Measurements from ENCODE around the gene EYS. TPM values are rescaled to one million over a fixed set of nuclear protein-coding genes. Genes with fewer than 3 reads are reported as not detected.

EYS gene
- total and polyA plus RNA-seq, 4 donors = not detected

GRCh38 chr6:65221153-65221552, 485.9 kb downstream of the EYS start:
- no peak for ATAC-seq (ENCODE audit: low FRiP score)
- no peak overlapping the region for H3K4me3 ChIP-seq (ENCODE audit: low read length in 2 of 2)

GRCh38 chr6:65202738-65203137, 504.3 kb downstream of the EYS start:
- H3K27me3 ChIP-seq (ENCODE audit: control insufficient read depth in 1 of 2, insufficient read depth in 2 of 2, low read length in 1 of 2) = no peaks in the 10 kb centered on the region
- no peak for DNase-seq
- intact Hi-C loops (cut with DNase I) = no loop called here
- H3K36me3 ChIP-seq (ENCODE audit: control insufficient read depth in 1 of 2, insufficient read depth in 2 of 2, low read length in 1 of 2) = no peaks in the 10 kb centered on the region
- H3K4me3 ChIP-seq (ENCODE audit: low read length in 2 of 2) = no peak overlapping the region
- peaks cover 6% of the 10 kb centered on the region for H3K9me3 ChIP-seq (ENCODE audit: control insufficient read depth, low read length)
- H3K27ac ChIP-seq (ENCODE audit: low read depth in 1 of 2, low read length in 2 of 2) = no peak overlapping the region
- WGBS, 2 donors = 83 to 87% methylated on average over 2 of the region's 2 CpGs
- ATAC-seq (ENCODE audit: low FRiP score) = peak; percentile 36
- no peaks in the 10 kb centered on the region for H3K4me1 ChIP-seq (ENCODE audit: control insufficient read depth in 1 of 2, insufficient read depth in 2 of 2, low read length in 2 of 2)

More at GRCh38 chr6:65221153-65221552, 485.9 kb downstream of the EYS start:
- intact Hi-C loops (cut with DNase I) = no loop called here
- no peak for DNase-seq
- Histone ChIP-seq H3K27ac (ENCODE audit: low read depth in 1 of 2, low read length in 2 of 2) (no peak overlapping the region), H3K36me3 (ENCODE audit: control insufficient read depth in 1 of 2, insufficient read depth in 2 of 2, low read length in 1 of 2) (no peaks in the 10 kb centered on the region), H3K27me3 (ENCODE audit: control insufficient read depth in 1 of 2, insufficient read depth in 2 of 2, low read length in 1 of 2) (no peaks in the 10 kb centered on the region), H3K4me1 (ENCODE audit: control insufficient read depth in 1 of 2, insufficient read depth in 2 of 2, low read length in 2 of 2) (no peaks in the 10 kb centered on the region), H3K9me3 (ENCODE audit: control insufficient read depth, low read length) (peaks cover 4% of the 10 kb centered on the region)
- WGBS, 2 donors = 95 to 100% methylated on average over 1 of the region's 1 CpG

GRCh38 chr6:65199683-65200082, 507.3 kb downstream of the EYS start:
- no peak overlapping the region for H3K27ac ChIP-seq (ENCODE audit: low read depth in 1 of 2, low read length in 2 of 2)
- intact Hi-C loops (cut with DNase I) = no loop called here
- WGBS, 2 donors = 74 to 78% methylated on average over 3 of the region's 3 CpGs
- no peaks in the 10 kb centered on the region for H3K27me3 ChIP-seq (ENCODE audit: control insufficient read depth in 1 of 2, insufficient read depth in 2 of 2, low read length in 1 of 2)
- H3K4me3 ChIP-seq (ENCODE audit: low read length in 2 of 2) = no peak overlapping the region
- no peak for DNase-seq
- H3K4me1 ChIP-seq (ENCODE audit: control insufficient read depth in 1 of 2, insufficient read depth in 2 of 2, low read length in 2 of 2) = no peaks in the 10 kb centered on the region
- peaks cover 6% of the 10 kb centered on the region for H3K9me3 ChIP-seq (ENCODE audit: control insufficient read depth, low read length)
- no peaks in the 10 kb centered on the region for H3K36me3 ChIP-seq (ENCODE audit: control insufficient read depth in 1 of 2, insufficient read depth in 2 of 2, low read length in 1 of 2)
- no peak for ATAC-seq (ENCODE audit: low FRiP score)

GRCh38 chr6:65199121-65199520, 507.9 kb downstream of the EYS start:
- 0 to 11% methylated on average over 3 of the region's 3 CpGs for WGBS, 2 donors
- intact Hi-C loops (cut with DNase I) = no loop called here
- ATAC-seq (ENCODE audit: low FRiP score) = no peak

GRCh38 chr6:65191471-65191870, 515.6 kb downstream of the EYS start:
- intact Hi-C loops (cut with DNase I) = no loop called here
- Histone ChIP-seq H3K4me3 (ENCODE audit: low read length in 2 of 2) (no peak overlapping the region), H3K27me3 (ENCODE audit: control insufficient read depth in 1 of 2, insufficient read depth in 2 of 2, low read length in 1 of 2) (no peaks in the 10 kb centered on the region), H3K9me3 (ENCODE audit: control insufficient read depth, low read length) (no peaks in the 10 kb centered on the region), H3K4me1 (ENCODE audit: control insufficient read depth in 1 of 2, insufficient read depth in 2 of 2, low read length in 2 of 2) (no peaks in the 10 kb centered on the region), H3K36me3 (ENCODE audit: control insufficient read depth in 1 of 2, insufficient read depth in 2 of 2, low read length in 1 of 2) (no peaks in the 10 kb centered on the region), H3K27ac (ENCODE audit: low read depth in 1 of 2, low read length in 2 of 2) (no peak overlapping the region)
- no peak for ATAC-seq (ENCODE audit: low FRiP score)
- no peak for DNase-seq
- WGBS, 2 donors = 78 to 82% methylated on average over 2 of the region's 2 CpGs

More at GRCh38 chr6:65199121-65199520, 507.9 kb downstream of the EYS start:
- no peak for DNase-seq
- Histone ChIP-seq H3K27me3 (ENCODE audit: control insufficient read depth in 1 of 2, insufficient read depth in 2 of 2, low read length in 1 of 2) (no peaks in the 10 kb centered on the region), H3K36me3 (ENCODE audit: control insufficient read depth in 1 of 2, insufficient read depth in 2 of 2, low read length in 1 of 2) (no peaks in the 10 kb centered on the region), H3K4me1 (ENCODE audit: control insufficient read depth in 1 of 2, insufficient read depth in 2 of 2, low read length in 2 of 2) (no peaks in the 10 kb centered on the region), H3K4me3 (ENCODE audit: low read length in 2 of 2) (no peak overlapping the region), H3K27ac (ENCODE audit: low read depth in 1 of 2, low read length in 2 of 2) (no peak overlapping the region), H3K9me3 (ENCODE audit: control insufficient read depth, low read length) (peaks cover 6% of the 10 kb centered on the region)

- no peak for ATAC-seq (ENCODE audit: low FRiP score)
- Histone ChIP-seq H3K27me3 (ENCODE audit: control insufficient read depth in 1 of 2, insufficient read depth in 2 of 2, low read length in 1 of 2) (no peaks in the 10 kb centered on the region), H3K27ac (ENCODE audit: low read depth in 1 of 2, low read length in 2 of 2) (no peak overlapping the region), H3K4me3 (ENCODE audit: low read length in 2 of 2) (no peak overlapping the region), H3K9me3 (ENCODE audit: control insufficient read depth, low read length) (no peaks in the 10 kb centered on the region), H3K4me1 (ENCODE audit: control insufficient read depth in 1 of 2, insufficient read depth in 2 of 2, low read length in 2 of 2) (no peaks in the 10 kb centered on the region), H3K36me3 (ENCODE audit: control insufficient read depth in 1 of 2, insufficient read depth in 2 of 2, low read length in 1 of 2) (no peaks in the 10 kb centered on the region)
- 74 to 89% methylated on average over 5 of the region's 5 CpGs for WGBS, 2 donors
- DNase-seq = no peak
- intact Hi-C loops (cut with DNase I) = no loop called here
These were observed 517.7 kb downstream of the EYS start for GRCh38 chr6:65189236-65189881.

- intact Hi-C loops (cut with DNase I) = no loop called here
- Histone ChIP-seq H3K4me3 (ENCODE audit: low read length in 2 of 2) (no peak overlapping the region), H3K9me3 (ENCODE audit: control insufficient read depth, low read length) (no peaks in the 10 kb centered on the region), H3K27ac (ENCODE audit: low read depth in 1 of 2, low read length in 2 of 2) (no peak overlapping the region), H3K27me3 (ENCODE audit: control insufficient read depth in 1 of 2, insufficient read depth in 2 of 2, low read length in 1 of 2) (no peaks in the 10 kb centered on the region), H3K36me3 (ENCODE audit: control insufficient read depth in 1 of 2, insufficient read depth in 2 of 2, low read length in 1 of 2) (no peaks in the 10 kb centered on the region), H3K4me1 (ENCODE audit: control insufficient read depth in 1 of 2, insufficient read depth in 2 of 2, low read length in 2 of 2) (no peaks in the 10 kb centered on the region)
- WGBS, 2 donors = 3 to 4% methylated on average over 1 of the region's 1 CpG
- no peak for DNase-seq
- no peak for ATAC-seq (ENCODE audit: low FRiP score)
These were observed 520.2 kb downstream of the EYS start for GRCh38 chr6:65186826-65187225.

- H3K4me3 ChIP-seq (ENCODE audit: low read length in 2 of 2) = no peak overlapping the region
- no peaks in the 10 kb centered on the region for H3K27me3 ChIP-seq (ENCODE audit: control insufficient read depth in 1 of 2, insufficient read depth in 2 of 2, low read length in 1 of 2)
- no peaks in the 10 kb centered on the region for H3K36me3 ChIP-seq (ENCODE audit: control insufficient read depth in 1 of 2, insufficient read depth in 2 of 2, low read length in 1 of 2)
- no peaks in the 10 kb centered on the region for H3K4me1 ChIP-seq (ENCODE audit: control insufficient read depth in 1 of 2, insufficient read depth in 2 of 2, low read length in 2 of 2)
- intact Hi-C loops (cut with DNase I) = no loop called here
- H3K27ac ChIP-seq (ENCODE audit: low read depth in 1 of 2, low read length in 2 of 2) = no peak overlapping the region
- ATAC-seq (ENCODE audit: low FRiP score) (no peak), DNase-seq (no peak)
- no peaks in the 10 kb centered on the region for H3K9me3 ChIP-seq (ENCODE audit: control insufficient read depth, low read length)
- 78 to 85% methylated on average over 2 of the region's 2 CpGs for WGBS, 2 donors
These were observed 524.3 kb downstream of the EYS start for GRCh38 chr6:65182681-65183080.

GRCh38 chr6:65170273-65170672, 536.8 kb downstream of the EYS start:
- WGBS, 2 donors = 22 to 26% methylated on average over 2 of the region's 2 CpGs
- Histone ChIP-seq H3K4me3 (ENCODE audit: low read length in 2 of 2) (no peak overlapping the region), H3K4me1 (ENCODE audit: control insufficient read depth in 1 of 2, insufficient read depth in 2 of 2, low read length in 2 of 2) (no peaks in the 10 kb centered on the region), H3K9me3 (ENCODE audit: control insufficient read depth, low read length) (no peaks in the 10 kb centered on the region), H3K36me3 (ENCODE audit: control insufficient read depth in 1 of 2, insufficient read depth in 2 of 2, low read length in 1 of 2) (no peaks in the 10 kb centered on the region), H3K27me3 (ENCODE audit: control insufficient read depth in 1 of 2, insufficient read depth in 2 of 2, low read length in 1 of 2) (no peaks in the 10 kb centered on the region), H3K27ac (ENCODE audit: low read depth in 1 of 2, low read length in 2 of 2) (no peak overlapping the region)
- no peak for DNase-seq
- ATAC-seq (ENCODE audit: low FRiP score) = no peak
- intact Hi-C loops (cut with DNase I) = no loop called here
